OCI-LY7 (cell line): ENCODE measurements around the gene IRX6.

Source experiments
- CTCF ChIP-seq: fragments of 200-600 bp; sonication (generic); conservative IDR thresholded peaks from 2 replicates; pipeline ENCODE4 v1.5.1; 2014; ENCODE audit warnings: mild to moderate bottlenecking, antibody characterized with exemption, low read length, moderate library complexity, mixed read lengths
- EZH2phosphoT487 ChIP-seq: fragments of 200-600 bp; sonication (generic); IDR thresholded peaks from 2 replicates; pipeline ENCODE4 v1.6.1; 2018; ENCODE audit warnings: low read depth, borderline replicate concordance, mild to moderate bottlenecking, mixed run types, antibody characterized with exemption, low read length, moderate library complexity, mixed read lengths

- TF ChIP-seq EZH2phosphoT487 (no peak), CTCF (no peak)
Observed at GRCh38 chr16:55275167-55275566, 48.8 kb upstream of the IRX6 start.
